Neural cell (in vitro differentiated cells): ENCODE results near the gene SECTM1.
A peak's percentile ranks its signal among the peaks of the same experiment; 100 is the strongest.

Experiments
- CTCF ChIP-seq: fragments of 450-650 bp; IDR thresholded peaks from 2 replicates; pipeline ENCODE4 v1.5.1; 2014; ENCODE audit warnings: antibody characterized with exemption, mild to moderate bottlenecking, moderate library complexity; ENCODE audit not compliant: poor library complexity, severe bottlenecking
- EZH2 ChIP-seq: fragments of 200-600, 300-800 bp; shearing (Covaris generic), sonication (generic); IDR thresholded peaks from 2 replicates; pipeline ENCODE4 v1.6.1; 2014; ENCODE audit warnings: antibody characterized with exemption, low read length, borderline replicate concordance, mild to moderate bottlenecking; ENCODE audit not compliant: insufficient read depth, poor library complexity, severe bottlenecking
- MXI1 ChIP-seq: fragments of 450-650 bp; conservative IDR thresholded peaks from 2 replicates; pipeline ENCODE4 v1.6.1; 2014; ENCODE audit warnings: antibody characterized with exemption, mild to moderate bottlenecking; ENCODE audit not compliant: poor library complexity, severe bottlenecking
- POLR2AphosphoS5 ChIP-seq: IDR thresholded peaks from 2 replicates; pipeline ENCODE4 v1.6.1; 2012
- RAD21 ChIP-seq: fragments of 450-650 bp; conservative IDR thresholded peaks from 2 replicates; pipeline ENCODE4 v1.6.1; 2014; ENCODE audit warnings: antibody characterized with exemption, mild to moderate bottlenecking, moderate library complexity
- REST ChIP-seq: IDR thresholded peaks from 2 replicates; pipeline ENCODE4 v1.6.1; 2012; ENCODE audit warnings: borderline replicate concordance
- TAF1 ChIP-seq: IDR thresholded peaks from 2 replicates; pipeline ENCODE4 v1.6.1; 2012; ENCODE audit warnings: low read depth

- TF ChIP-seq TAF1 (no peak), EZH2 (no peak), CTCF (no peak), POLR2AphosphoS5 (peak; percentile 88), REST (peak; percentile 69), RAD21 (no peak), MXI1 (peak; percentile 25)
Measured at GRCh38 chr17:82366749-82367148, 33.2 kb upstream of the SECTM1 start.
